Stimulated activated CD4-positive, alpha-beta T cell treated with anti-CD3 and anti-CD28 coated beads, Interleukin-2, amount 100 ng/mL, for 24 hours (primary cell): Measurements from ENCODE around the gene RPL28.
"Not testable (repeated sequence)": the region's sequence is repeated elsewhere in the genome, so short reads cannot be mapped to it uniquely, and the experiment has no call there.

Source experiments
- DNase-seq, 2 donors: peaks; one replicate each; pipeline ENCODE4 v3.0.0-alpha.2; 2020

The RPL28 gene

DNA sequence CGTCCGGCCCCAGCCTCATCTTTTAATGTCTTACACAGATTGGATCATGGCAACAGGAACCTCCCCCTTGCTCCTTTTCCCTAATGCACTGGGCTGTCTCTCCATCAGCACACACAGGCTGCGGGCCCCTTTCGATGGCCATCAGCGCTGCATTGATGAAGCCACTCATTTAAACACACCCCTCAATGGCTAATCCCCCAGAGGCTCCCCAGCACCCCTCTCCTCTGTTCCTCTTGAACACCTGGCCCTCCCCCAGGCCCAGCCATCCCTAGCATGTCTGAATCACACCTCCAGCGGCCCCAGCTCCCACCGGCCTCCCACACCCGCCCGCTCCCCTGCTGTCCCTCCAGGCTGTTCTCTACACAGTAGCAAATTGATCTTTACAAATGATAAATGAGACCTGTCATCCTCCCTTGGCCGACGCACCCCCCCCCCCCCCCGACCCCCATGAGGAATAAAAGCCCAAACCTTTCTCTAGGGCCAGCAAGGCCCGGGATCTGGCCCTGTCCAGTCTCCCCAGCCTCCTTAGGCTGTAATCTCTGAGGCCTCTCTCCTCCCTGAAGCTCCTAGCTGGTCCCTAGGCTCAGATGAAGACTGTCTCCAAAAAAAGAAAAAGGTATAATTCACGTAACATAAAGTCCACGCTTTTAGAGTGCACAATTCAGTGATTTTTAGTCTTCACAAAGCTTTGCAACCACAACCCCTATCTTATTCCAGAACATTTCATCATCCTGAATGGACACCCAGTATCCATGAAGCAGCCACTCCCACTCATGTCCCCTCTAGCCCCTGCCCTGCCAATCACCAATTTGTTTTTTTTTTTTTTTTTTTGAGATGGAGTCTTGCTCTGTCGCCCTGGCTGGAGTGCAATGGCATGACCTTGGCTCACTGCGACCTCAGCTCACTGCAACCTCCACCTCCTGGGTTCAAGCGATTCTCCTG lies 7.4 kb downstream of the RPL28 start:
- DNase-seq = no peak

DNA sequence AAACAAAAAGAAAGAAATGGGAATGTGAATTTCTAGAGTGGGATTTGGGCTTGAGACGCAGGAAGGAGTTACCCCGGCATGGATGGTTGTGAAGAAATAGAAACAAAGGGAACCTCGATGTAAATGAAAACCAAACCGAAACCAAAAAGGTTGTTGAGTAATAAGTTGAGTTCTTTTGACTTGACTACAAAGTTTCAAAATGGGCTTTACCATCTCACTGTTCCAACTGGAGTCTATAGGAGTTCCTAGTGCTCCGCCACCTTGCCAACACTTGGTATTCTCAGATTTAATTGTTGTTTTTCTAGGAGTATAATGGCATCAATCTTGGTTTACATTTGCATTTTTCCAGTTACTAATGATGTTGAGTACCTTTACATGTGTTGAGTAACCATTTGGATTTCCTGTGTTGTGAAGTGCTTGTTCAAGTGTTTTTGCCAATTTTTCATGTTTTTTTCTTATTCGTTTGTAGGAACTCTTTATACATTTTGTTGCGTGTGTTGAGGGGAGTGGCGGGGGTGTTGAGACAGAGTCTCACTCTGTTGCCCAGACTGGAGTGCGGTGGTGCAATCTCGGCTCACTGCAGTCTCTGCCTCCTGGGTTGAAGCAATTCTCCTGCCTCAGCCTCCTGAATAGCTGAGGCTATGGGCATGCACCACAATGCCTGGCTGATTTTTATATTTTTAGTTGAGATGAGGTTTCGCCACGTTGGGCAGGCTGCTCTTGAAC lies 12.6 kb downstream of the RPL28 start:
- no peak for DNase-seq

DNA sequence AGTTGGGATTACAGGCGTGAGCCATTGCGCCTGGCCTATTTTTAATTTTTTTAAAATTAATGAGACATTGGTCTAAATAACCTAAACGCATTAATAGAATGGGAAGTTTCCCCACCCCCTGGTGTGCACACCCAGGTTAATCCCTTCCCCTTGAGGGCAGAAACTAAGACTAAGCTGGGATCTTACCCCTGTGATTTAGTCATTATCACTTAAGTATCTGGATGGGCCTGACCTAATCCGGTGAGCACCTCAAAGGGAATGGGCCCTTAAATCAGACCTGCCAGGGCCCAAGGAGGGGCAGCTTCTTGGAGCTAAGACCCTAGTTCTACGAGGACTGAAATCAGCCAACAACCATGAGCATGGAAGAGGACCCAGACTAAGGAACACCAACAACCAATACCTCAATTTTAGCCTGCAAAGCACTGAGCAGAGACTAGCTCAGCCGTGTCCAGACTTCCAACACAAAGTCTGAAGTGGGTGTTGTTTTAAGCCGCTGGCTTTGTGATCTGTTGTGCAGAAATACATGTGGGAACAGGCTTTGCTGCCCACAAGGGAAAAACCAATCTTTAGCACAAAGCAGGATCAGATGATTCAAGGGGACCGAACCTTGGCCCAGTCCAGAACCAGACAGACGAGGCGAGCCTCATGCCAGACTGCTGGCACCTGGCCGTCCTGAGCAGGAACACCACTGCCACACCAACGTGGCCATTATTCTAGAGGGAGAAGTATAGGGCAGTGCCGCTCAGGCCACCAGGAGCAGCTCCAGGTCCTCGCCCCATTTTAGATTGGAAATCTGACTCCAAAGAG lies 14.8 kb downstream of the RPL28 start:
- no peak for DNase-seq

DNA sequence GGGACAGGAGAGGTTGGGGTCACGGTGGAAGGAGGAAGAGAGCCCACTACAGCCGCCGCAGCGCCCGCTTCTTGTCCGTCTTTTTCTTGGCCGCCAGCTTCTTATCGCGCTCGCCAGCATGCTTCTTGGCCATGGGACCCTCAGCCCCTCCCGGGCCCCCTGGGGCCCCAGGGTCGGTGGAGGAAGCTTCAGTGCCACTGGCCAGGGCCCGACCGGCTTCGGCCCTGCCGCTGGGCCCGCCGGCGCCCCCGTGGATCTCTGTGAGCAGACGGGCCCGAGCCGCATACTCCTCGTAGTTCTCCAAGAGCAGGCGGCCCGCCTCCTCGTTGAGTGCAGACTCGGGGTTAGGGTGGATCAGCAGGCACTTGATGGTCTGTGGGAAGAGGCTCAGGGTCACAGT lies 15.7 kb downstream of the RPL28 start:
- not testable (repeated sequence) for DNase-seq

DNA sequence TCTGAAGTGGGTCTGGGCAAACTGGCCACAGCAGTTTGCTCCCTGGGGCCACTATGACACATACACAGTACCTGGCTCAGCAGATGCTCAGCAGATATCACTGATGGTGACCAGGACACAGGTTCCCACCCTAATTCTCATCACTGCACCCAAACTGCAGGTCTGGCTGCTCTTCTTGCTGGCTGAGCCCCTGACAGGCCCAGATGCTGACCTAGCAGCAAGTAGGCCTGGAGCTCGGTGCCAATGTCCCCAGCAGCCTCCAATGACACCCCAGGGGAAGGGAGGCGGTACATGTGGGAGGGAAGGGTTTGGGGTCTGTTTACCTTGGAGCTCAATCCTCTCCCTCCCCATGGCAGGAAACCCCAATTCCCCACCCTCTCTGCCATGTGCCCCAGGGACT lies 16.8 kb downstream of the RPL28 start:
- no peak for DNase-seq

DNA sequence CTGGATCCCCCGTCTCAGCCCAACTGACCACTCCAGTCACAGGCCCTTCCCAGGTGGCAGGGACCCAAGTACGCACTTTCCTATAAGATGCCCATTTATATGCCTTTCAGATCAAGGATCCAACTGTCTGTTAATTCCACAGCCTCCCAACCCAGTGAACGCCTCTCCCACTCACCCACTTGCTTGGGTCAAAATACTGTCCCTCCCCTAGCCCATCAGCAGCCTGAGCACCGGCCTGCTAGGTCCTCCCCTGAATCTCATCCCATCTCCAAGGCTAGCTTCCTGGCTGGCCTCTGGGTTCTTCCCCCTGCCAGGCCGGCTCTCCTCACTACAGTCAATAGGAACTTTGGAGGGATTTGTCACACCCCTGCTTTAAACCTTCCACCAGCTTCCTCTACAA lies 19.9 kb downstream of the RPL28 start:
- DNase-seq = no peak

DNA sequence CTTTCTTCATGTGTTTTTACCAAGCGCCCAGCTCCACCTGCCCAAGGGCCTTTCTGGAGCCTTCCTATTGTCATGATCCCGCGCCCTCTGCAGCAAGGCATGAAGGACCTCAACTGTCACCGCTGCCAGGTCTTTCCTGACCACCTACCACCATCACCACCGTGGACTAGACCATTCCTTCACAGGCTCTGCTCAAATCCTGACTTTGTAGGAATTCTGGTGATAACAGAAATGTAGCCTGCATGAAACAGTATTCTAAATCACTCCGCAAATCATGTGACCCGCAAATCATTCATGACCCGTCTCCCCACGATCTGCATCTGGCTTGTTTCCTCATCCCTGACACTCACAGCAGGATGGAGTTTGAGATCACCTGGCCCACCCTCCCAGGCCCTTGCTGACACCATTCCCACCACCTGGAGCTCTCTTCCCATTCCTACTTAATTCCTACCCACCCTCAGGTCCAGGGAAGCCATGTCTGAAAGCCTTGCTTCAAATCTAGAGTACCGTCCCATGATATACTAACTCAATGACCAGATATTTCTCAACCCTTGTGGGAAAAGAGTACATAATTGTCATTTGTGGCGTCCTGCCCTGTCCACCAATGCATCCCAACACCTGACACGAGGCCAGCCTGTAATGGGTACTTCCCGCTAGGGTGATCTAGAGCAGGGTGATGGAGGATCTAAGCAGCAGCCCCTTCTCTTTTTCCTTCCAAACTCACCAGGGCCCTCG lies 20.5 kb downstream of the RPL28 start:
- DNase-seq = no peak

DNA sequence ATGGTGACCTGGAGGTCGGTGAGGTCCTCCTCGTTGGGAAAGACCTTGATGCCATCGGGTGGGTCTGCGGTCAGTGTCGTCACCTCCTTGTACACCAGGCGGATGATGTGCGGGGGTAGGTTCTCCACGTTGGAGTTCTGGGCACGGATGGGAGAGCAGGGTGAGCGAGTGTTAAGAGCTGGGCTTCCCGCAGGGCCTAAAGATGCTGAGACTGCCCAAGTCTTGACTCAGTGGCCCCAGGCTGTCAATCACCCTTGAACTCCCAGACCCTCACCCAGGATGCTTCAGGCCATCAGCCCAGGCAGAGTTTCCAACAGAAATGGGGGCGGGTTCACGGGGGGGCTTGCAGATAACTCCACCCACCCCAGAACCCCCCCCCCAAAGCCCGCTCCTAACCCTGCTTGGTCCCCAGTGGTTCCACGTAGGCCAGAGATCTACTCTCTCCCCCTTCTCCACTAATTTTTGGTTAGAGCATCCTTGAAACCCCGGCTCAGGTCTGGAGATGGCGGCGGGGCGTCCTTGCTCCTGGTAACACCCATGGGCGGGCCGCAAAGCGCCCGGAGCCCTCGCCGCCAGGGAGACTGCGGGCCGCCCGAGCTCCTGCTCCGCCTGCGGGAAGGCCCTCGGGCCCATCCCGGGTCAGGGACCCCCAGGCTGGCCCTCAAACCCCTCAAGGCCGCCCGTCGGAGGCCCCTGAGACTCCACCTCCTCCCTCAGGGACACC lies 21.3 kb downstream of the RPL28 start:
- no peak for DNase-seq

DNA sequence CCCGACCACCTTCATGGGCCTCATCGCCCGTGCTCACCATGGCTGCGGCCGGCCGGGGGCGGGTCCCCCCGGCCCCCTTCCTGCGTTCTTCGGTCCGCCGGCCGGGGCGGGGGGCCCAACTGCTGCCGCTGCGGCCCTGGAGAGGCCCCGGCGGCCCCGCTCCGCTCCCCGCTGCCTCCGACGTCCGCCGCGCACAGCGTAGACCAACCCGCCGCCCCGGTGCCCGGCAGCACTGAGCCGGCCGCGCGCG lies 21.7 kb downstream of the RPL28 start, which contains the start of gene UBE2S:
TSS of gene UBE2S (minus strand) at position 239 of the 250 bp plus-strand sequence. CDS start at position 40, 199 bp downstream.
- not testable (repeated sequence) for DNase-seq

DNA sequence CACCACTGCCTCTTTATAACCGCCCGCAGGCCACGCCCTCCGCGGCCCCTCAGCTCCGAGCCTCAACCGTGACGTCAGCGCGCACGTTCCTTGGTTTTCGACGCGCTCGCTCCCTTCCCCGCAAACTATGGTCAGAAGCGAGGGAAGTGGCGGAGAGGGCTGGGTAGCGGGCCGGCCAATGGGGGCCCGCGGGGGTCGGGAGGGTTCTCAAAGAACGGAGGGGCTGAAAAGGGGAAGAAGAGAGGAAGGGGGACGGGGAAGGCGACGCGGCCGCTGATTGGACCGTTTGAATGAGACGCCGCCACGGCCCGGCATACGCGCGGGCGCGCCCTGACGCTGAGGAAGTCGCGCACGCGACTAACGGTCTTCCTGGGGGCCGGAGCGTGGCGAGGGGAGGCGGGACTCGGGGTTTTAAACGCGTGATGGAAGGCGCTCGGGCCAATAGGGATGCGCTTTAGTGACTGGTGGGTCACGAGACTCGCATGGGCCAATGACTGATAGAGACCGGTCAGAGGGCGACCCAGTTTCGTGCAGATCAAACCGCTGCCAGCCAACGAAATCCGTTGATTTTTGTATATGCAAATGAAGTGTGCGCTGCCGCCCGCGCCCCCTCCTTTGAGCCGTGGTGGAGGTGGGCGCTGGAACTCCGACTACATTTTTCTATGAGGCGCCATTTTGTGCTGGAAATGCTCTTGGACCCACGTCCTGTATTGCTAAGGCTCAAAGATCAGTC lies 22.2 kb downstream of the RPL28 start:
- peak; percentile 95 to 96 for DNase-seq

DNA sequence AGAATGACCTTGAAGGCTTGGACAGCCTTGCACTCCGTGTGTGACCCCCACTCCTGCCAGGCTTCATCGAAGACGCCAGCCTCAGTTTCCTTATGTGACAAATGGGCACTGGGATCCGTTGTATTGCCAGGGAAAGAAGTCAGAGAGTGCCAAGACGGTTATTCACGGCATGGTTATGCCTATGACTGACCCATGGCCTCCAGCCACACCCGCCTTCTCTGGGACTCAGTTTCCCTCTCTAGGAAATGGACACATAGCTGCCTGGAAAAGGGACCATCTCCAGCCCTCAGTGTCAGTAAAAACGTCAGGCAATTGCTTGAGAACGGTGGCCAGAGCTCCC lies 22.8 kb downstream of the RPL28 start:
- DNase-seq = no peak

DNA sequence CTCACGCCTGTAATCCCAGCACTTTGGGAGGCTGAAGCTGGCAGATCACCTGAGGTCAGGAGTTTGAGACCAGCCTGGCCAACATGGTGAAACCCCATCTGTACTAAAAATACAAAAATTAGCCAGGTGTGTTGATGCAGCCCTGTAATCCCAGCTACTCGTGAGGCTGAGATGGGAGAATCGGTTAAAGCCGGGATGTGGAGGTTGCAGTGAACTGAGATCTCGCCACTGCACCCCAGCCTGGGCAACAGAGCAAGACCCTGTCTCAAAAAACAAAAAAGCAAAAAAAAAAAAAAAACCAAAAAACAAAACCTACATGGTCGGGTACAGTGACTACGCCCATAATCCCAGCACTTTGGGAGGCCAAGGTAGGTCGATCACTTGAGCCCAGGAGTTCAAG lies 23.4 kb downstream of the RPL28 start:
- DNase-seq = not testable (repeated sequence)

DNA sequence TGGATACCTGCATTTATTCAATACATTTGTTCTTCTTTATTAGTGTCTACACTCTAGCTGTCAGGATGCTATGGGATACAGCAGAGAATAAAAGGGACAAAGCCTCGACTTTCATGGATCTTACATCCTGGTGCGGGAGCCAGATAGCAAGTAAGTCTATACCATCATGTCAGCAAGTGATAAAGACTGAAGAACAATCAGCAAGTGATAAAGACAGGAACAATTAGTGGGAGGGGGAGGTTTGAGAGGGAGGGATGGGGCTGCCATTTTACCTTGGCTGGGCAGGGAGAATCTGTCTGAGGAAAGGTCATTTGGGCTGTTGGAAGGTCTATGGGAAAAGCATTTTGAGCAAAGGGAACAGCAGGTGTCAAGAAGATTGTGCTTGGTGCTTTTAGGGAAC lies 24.4 kb downstream of the RPL28 start:
- no peak for DNase-seq

DNA sequence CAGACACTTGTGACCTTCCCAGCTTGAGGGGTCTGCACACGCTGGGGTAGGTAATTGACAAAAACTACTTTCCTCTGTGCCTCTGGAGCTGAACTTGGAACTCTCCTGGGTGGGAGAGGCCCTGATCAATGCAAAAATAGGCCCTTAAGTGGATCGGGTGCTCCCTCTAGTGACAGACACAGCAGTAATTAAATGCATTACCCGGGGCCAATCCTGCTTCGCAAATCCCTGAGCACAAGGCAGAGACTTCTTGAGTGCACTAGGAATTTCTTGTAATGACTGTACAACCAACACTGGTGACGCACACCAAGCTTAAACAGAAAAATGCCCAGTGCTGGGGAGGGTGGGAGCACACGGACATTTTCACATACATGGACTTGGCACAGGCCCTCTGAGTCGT lies 32.5 kb downstream of the RPL28 start:
- DNase-seq = peak; percentile 49 to 63

DNA sequence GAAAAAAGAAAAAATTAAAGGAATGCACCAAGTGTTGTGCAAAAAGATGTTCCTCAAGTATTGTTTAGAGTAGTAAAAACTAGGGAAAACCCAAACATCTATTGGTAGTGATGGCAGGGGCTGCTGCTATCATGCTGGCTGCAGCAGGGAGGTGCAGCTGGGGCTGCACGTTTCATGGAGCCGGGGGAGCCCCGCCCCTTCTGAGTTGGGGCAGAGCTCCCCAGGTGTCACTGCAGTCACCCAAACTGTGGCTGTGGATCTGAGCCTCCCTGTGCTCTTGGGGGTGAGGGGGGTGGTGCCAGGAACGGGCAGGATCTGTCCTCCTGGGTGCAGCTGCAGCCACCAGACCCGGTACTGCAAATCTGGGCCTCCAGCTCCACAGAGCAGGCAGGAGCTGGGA lies 33.4 kb downstream of the RPL28 start:
- no peak for DNase-seq

DNA sequence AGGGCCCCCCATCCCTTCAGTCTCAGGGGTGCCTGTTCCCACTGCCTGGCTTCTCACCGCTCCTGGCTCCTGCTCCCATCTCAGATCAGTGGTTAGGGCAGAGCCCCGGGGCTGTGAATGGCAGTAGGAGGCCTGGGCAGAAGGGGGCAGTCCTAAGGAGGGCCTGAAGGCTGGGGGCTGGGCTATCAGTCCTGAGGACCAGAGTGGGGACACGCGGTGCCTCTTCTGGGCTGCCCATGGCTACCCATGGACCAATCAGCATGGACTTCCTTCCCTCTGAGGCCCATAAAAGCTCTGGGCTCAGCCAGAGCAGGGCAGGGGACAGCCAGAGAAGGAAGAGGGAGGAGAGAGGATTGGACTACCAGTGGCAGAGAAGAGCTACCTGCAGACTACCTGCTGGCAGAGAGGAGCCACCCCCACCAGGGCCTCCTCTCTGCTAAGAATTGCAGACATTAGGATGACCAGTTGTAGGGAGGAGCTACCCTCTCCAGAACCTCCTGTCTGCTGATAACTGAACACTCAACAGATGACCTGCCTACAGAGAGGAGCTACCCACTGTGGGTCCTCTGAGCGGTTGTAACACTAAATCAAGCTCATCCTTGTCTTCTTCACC lies 34.0 kb downstream of the RPL28 start:
- no peak for DNase-seq

DNA sequence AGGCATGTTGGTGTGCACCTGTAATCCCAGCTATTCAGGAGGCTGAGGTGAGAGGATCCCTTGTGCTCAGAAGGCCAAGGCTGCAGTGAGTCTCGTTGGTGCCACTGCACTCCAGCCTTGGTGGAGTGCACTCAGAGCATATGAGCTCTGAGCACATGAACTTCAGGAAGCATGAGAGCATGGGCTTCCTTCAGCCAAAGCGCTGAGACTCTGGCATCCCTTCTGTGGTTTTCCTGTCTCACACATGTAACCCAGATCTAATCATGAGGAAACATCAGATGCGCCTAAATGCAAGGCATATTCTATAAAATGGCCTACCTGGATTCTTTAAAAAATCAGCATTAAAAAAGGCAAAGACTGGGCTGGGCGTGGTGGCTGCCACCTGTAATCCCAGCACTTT lies 35.5 kb downstream of the RPL28 start:
- not testable (repeated sequence) for DNase-seq

DNA sequence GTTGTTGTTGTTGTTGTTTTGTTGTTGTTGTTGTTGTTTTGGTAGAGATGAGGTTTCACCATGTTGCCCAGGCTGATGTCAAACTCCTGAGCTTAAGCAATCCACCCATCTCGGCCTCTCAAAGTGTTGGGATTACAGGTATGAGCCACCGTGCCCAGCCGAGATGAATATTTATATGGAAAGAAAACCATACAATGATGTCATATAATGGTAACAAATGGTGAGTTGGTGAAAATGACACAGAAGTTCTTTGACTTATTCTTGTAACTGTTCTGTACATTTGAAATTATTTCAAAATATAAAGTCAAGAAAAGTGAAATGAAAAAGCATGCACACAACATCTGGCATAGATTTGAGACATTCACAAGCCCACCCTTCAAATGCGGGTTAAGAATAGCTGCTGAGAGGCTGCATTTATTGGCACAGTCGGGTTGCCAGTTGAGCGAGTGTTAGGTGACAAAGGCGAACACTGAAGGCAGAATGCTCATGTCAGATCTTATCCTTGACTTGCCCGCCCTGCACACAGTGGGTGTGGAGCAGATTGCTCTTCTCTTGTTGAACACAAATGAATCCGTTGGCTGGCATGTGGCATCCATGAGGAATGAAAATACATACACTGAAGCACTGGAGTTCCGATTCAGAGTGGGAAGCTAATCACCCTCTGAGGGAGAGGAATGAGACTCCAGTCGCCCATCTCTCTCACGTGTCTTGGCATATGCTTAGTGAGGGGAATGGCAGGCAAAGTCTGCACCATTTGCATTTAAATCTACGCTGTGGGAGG lies 37.7 kb downstream of the RPL28 start:
- no peak for DNase-seq

DNA sequence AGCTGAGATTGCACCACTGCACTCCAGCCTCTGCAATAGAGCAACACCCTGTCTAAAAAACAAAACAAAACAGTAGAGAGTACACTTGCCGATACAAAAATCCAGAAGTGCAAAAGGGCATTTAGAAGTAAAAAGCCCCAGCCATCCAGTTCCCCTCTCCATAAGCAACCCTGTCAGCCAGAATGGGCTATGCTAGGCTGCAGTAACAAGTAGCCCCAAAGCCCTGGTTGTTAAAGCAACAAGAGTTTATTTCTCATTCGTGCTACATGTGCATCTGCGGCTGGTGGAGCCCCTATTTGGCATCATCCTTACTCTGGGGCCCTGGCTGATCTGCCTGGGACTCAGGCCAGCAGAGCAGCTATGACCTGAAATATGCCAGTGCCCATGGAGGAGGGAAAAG lies 38.8 kb downstream of the RPL28 start:
- DNase-seq = no peak

DNA sequence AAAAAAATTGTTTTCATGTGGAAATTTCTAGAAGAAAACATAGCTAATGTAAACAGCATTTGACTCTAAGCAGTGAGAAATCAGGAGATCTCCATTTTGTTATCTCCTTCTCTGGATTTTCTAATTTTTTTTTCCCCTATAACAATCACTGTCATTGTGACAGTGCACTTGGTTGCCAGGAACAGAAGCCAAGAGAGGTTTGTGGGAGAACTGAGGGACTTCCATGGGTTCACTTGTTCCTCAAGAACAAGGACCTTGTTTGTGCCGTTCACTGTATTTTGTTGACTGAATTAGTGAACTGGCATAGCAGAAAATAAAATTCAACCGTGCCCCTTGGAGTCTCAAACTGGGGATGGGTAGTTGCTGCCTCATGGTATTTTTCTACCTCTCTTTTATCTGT lies 40.3 kb downstream of the RPL28 start:
- DNase-seq = no peak
